GM12872 (cell line): Measurements from ENCODE around the gene SDF2.

ENCODE experiments used
- CTCF ChIP-seq: IDR thresholded peaks from 3 replicates; pipeline ENCODE4 v1.5.1; 2011; ENCODE audit warnings: low read depth, mild to moderate bottlenecking, low read length, moderate library complexity; ENCODE audit not compliant: insufficient read depth

SDF2 gene

GRCh38 chr17:28698253-28698941, 36.7 kb upstream of the SDF2 start:
- no peak for TF ChIP-seq CTCF

- TF ChIP-seq CTCF = no peak
Measured at GRCh38 chr17:28693869-28694268, 32.2 kb upstream of the SDF2 start.

- no peak for TF ChIP-seq CTCF
Measured at GRCh38 chr17:28689011-28689410, 27.3 kb upstream of the SDF2 start.

GRCh38 chr17:28688481-28688880, 26.8 kb upstream of the SDF2 start:
- no peak for TF ChIP-seq CTCF

- TF ChIP-seq CTCF = no peak
Measured at GRCh38 chr17:28686296-28686695, 24.6 kb upstream of the SDF2 start.

- TF ChIP-seq CTCF = no peak
Measured at GRCh38 chr17:28685366-28685765, 23.7 kb upstream of the SDF2 start.

- no peak for TF ChIP-seq CTCF
Measured at GRCh38 chr17:28684963-28685362, 23.3 kb upstream of the SDF2 start.
